CD4-positive, CD25-positive, alpha-beta regulatory T cell (primary cell): ENCODE measurements around the gene MRGPRG. TPM values are rescaled to one million over a fixed set of nuclear protein-coding genes. Genes with fewer than 3 reads are reported as not detected.

ENCODE experiments used
- ATAC-seq, 2 donors: fragments of 150-1000 bp; cut with Tn5 transposase; one replicate each; pipeline ENCODE4 v1.10.0; 2021; ENCODE audit warnings: low read depth in 2 of 2, moderate number of reproducible peaks in 2 of 2, moderate library complexity in 1 of 2
- DNase-seq, 3 donors: peaks; one replicate each; pipeline versions ENCODE4 v3.0.0 to v3.0.0-alpha.2; 2012 to 2022; ENCODE audit warnings: mixed read lengths in 1 of 3
- H3K27ac ChIP-seq: one replicate; pipeline ENCODE4 v1.7.0; 2013; ENCODE audit warnings: mild to moderate bottlenecking, low read length; ENCODE audit not compliant: insufficient read depth, poor library complexity, severe bottlenecking
- H3K27me3 ChIP-seq: one replicate; pipeline ENCODE4 v1.7.0; 2013; ENCODE audit warnings: low read length; ENCODE audit not compliant: control insufficient read depth, insufficient read depth
- H3K36me3 ChIP-seq: one replicate; pipeline ENCODE4 v1.7.0; 2013; ENCODE audit warnings: mild to moderate bottlenecking, low read length, moderate library complexity; ENCODE audit not compliant: control insufficient read depth, insufficient read depth
- H3K4me1 ChIP-seq: 2 replicates; pipeline ENCODE4 v1.7.0; 2013; ENCODE audit warnings: mild to moderate bottlenecking, low read length; ENCODE audit not compliant: insufficient read depth, control insufficient read depth, poor library complexity, severe bottlenecking
- H3K4me3 ChIP-seq: one replicate; pipeline ENCODE4 v1.7.0; 2013; ENCODE audit warnings: low read depth, mild to moderate bottlenecking, low read length, moderate library complexity
- H3K9me3 ChIP-seq, 2 experiments: 1 replicate in 1 of 2; 2 replicates in 1 of 2; pipeline ENCODE4 v1.7.0; 2013; ENCODE audit warnings: low read length in 2 of 2, mild to moderate bottlenecking in 1 of 2, moderate library complexity in 1 of 2; ENCODE audit not compliant: control insufficient read depth in 2 of 2
- H3K27ac Mint-ChIP-seq, 3 donors: one replicate each; pipeline ENCODE4 v1.8.0; 2020 to 2022; ENCODE audit warnings: mild to moderate bottlenecking in 3 of 3, mixed read lengths in 3 of 3, moderate library complexity in 2 of 3
- H3K27me3 Mint-ChIP-seq: one replicate; pipeline ENCODE4 v1.8.0; 2022; ENCODE audit warnings: mild to moderate bottlenecking, mixed read lengths
- H3K36me3 Mint-ChIP-seq: one replicate; pipeline ENCODE4 v1.8.0; 2020; ENCODE audit warnings: mixed read lengths
- H3K4me1 Mint-ChIP-seq, 4 donors: one replicate each; pipeline ENCODE4 v1.8.0; 2020 to 2022; ENCODE audit warnings: mixed read lengths in 4 of 4, mild to moderate bottlenecking in 1 of 4
- H3K4me3 Mint-ChIP-seq, 4 donors: one replicate each; pipeline ENCODE4 v1.8.0; 2020 to 2022; ENCODE audit warnings: mild to moderate bottlenecking in 4 of 4, mixed read lengths in 4 of 4, moderate library complexity in 3 of 4
- H3K9me3 Mint-ChIP-seq, 7 donors: one replicate each; pipeline ENCODE4 v1.8.0; 2020 to 2022; ENCODE audit warnings: mixed read lengths in 7 of 7, mild to moderate bottlenecking in 3 of 7, moderate library complexity in 2 of 7
- polyA plus RNA-seq, 4 donors: library from polyadenylated mRNA; unstranded; fragments of 300-500 nt; fragmentation: Illumina TruSeq; gene quantifications; one replicate each; pipeline ENCODE4 v1.2.3, GENCODE V29; 2021
- total RNA-seq: library from RNA; stranded (reverse); gene quantifications from one replicate; pipeline ENCODE4 v1.2.3, GENCODE V29; 2022

Gene MRGPRG
- total and polyA plus RNA-seq, 5 donors from 2014 or later, result not detected

GRCh38 chr11:3228445-3228829 is 9.8 kb upstream of the MRGPRG start:
- Histone ChIP-seq H3K4me1 (no peaks in the 10 kb centered on the region), H3K36me3 (no peaks in the 10 kb centered on the region), H3K27ac (no peak overlapping the region), H3K27me3 (no peaks in the 10 kb centered on the region), H3K4me3 (no peak overlapping the region), H3K9me3 (no peaks in the 10 kb centered on the region)
- Mint-ChIP-seq H3K4me1 (peaks cover 0 to under 1% (median 0%) of the 10 kb centered on the region in 4 donors), H3K4me3 (no peak overlapping the region), H3K27me3 (no peaks in the 10 kb centered on the region), H3K36me3 (no peaks in the 10 kb centered on the region), H3K27ac (no peak overlapping the region), H3K9me3 (no peaks in the 10 kb centered on the region)
- DNase-seq (no peak), ATAC-seq (no peak)

- Histone ChIP-seq H3K27ac (no peak overlapping the region), H3K9me3 (no peaks in the 10 kb centered on the region), H3K36me3 (no peaks in the 10 kb centered on the region), H3K27me3 (no peaks in the 10 kb centered on the region), H3K4me3 (no peak overlapping the region), H3K4me1 (no peaks in the 10 kb centered on the region)
- no peak for DNase-seq
- H3K4me3 Mint-ChIP-seq, result no peak overlapping the region
- H3K36me3 Mint-ChIP-seq, result no peaks in the 10 kb centered on the region
- H3K9me3 Mint-ChIP-seq, result no peaks in the 10 kb centered on the region
- no peak overlapping the region for H3K27ac Mint-ChIP-seq
- no peaks in the 10 kb centered on the region for H3K27me3 Mint-ChIP-seq
- no peak for ATAC-seq
- H3K4me1 Mint-ChIP-seq, result peaks cover 0 to 6% (median 0%) of the 10 kb centered on the region in 4 donors
Measured at GRCh38 chr11:3227568-3228444, 9.2 kb upstream of the MRGPRG start.

GRCh38 chr11:3226846-3227567 is 8.4 kb upstream of the MRGPRG start:
- Histone ChIP-seq H3K9me3 (no peaks in the 10 kb centered on the region), H3K36me3 (no peaks in the 10 kb centered on the region), H3K27ac (no peak overlapping the region), H3K27me3 (no peaks in the 10 kb centered on the region), H3K4me1 (no peaks in the 10 kb centered on the region), H3K4me3 (no peak overlapping the region)
- DNase-seq (no peak), ATAC-seq (no peak)
- Mint-ChIP-seq H3K27ac (no peak overlapping the region), H3K4me1 (peaks cover 0 to 7% (median 0%) of the 10 kb centered on the region in 4 donors), H3K36me3 (no peaks in the 10 kb centered on the region), H3K27me3 (no peaks in the 10 kb centered on the region), H3K9me3 (no peaks in the 10 kb centered on the region), H3K4me3 (no peak overlapping the region)

GRCh38 chr11:3225826-3226750 is 7.5 kb upstream of the MRGPRG start:
- Histone ChIP-seq H3K9me3 (no peaks in the 10 kb centered on the region), H3K27ac (no peak overlapping the region), H3K36me3 (no peaks in the 10 kb centered on the region), H3K4me1 (no peaks in the 10 kb centered on the region), H3K4me3 (no peak overlapping the region), H3K27me3 (no peaks in the 10 kb centered on the region)
- no peaks in the 10 kb centered on the region for H3K9me3 Mint-ChIP-seq
- H3K27me3 Mint-ChIP-seq, result no peaks in the 10 kb centered on the region
- no peak overlapping the region for H3K4me3 Mint-ChIP-seq
- no peak overlapping the region for H3K27ac Mint-ChIP-seq
- H3K4me1 Mint-ChIP-seq, result peaks cover 0 to 7% (median 0%) of the 10 kb centered on the region in 4 donors
- DNase-seq (no peak), ATAC-seq (no peak)
- H3K36me3 Mint-ChIP-seq, result no peaks in the 10 kb centered on the region

GRCh38 chr11:3225159-3225758 is 6.6 kb upstream of the MRGPRG start:
- no peaks in the 10 kb centered on the region for H3K27me3 ChIP-seq

GRCh38 chr11:3224401-3225057 is 5.9 kb upstream of the MRGPRG start:
- no peak for ATAC-seq
- Histone ChIP-seq H3K36me3 (no peaks in the 10 kb centered on the region), H3K27me3 (no peaks in the 10 kb centered on the region), H3K4me1 (no peaks in the 10 kb centered on the region), H3K4me3 (no peak overlapping the region), H3K9me3 (no peaks in the 10 kb centered on the region), H3K27ac (no peak overlapping the region)
- H3K9me3 Mint-ChIP-seq, result no peaks in the 10 kb centered on the region
- H3K27ac Mint-ChIP-seq, result peak overlapping the region in 1 of 3 donors; percentile 32
- H3K4me1 Mint-ChIP-seq, result peaks cover 0 to 7% (median 0%) of the 10 kb centered on the region in 4 donors
- no peak for DNase-seq
- no peak overlapping the region for H3K4me3 Mint-ChIP-seq
- H3K36me3 Mint-ChIP-seq, result no peaks in the 10 kb centered on the region
- no peaks in the 10 kb centered on the region for H3K27me3 Mint-ChIP-seq

More at GRCh38 chr11:3225159-3225758, 6.6 kb upstream of the MRGPRG start:
- Mint-ChIP-seq H3K27ac (peak overlapping the region in 1 of 3 donors; percentile 26), H3K9me3 (no peaks in the 10 kb centered on the region), H3K27me3 (no peaks in the 10 kb centered on the region), H3K4me3 (no peak overlapping the region), H3K4me1 (peaks cover 0 to 7% (median 0%) of the 10 kb centered on the region in 4 donors), H3K36me3 (no peaks in the 10 kb centered on the region)
- DNase-seq (no peak), ATAC-seq (no peak)
- Histone ChIP-seq H3K27ac (no peak overlapping the region), H3K9me3 (no peaks in the 10 kb centered on the region), H3K4me3 (no peak overlapping the region), H3K4me1 (no peaks in the 10 kb centered on the region), H3K36me3 (no peaks in the 10 kb centered on the region)
